Measurements from ENCODE around the gene G6PC2.

The G6PC2 gene

DNA sequence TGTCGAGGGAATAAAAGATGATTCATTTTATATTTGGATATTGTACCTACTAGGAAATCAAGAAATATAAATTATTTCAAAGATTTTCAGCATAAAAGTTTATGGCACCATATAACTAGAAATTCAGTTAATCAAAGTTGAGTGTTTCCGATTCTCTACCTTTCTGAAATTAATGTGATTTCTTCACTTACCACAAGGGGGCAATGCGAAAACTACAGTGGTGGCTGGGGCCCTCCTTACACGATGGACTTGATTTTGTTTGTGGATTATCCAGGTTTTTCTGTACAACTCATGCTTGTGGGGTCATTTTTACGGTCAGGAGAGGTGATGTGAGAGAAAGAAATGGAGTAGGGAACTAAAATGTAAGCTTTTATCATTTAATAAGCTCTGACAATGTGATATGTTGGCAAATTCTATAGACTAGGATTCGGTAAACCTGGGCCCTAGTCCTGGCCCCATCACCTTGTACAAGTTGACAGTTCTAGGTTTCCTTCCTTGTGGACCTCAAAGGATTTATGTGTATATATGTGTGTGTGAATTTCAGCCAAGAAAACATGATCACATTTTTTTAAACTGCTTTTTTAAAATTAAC is 47.6 kb downstream of the G6PC2 start:
- DNase-seq (ENCODE audit: low read depth in 2 of 2): no peak

DNA sequence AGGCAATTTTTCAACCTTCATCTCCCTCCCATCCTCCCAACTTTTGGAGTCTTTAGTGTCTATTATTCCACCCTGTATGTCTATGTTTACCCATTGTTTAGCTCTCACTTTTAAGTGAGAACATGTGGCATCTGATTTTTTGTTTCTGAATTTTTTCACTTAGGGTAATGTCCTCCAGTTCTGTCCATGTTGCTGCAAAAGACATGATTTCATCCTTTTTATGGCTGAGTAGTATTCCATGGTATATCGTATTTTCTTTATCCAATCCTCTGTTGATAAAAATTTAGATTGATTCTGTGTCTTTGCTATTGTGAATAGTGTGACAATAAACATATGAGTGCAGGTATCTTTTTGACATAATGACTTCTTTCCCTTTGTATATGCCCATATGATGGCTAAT is 48.2 kb downstream of the G6PC2 start:
- DNase-seq (ENCODE audit: low read depth in 2 of 2): no peak

DNA sequence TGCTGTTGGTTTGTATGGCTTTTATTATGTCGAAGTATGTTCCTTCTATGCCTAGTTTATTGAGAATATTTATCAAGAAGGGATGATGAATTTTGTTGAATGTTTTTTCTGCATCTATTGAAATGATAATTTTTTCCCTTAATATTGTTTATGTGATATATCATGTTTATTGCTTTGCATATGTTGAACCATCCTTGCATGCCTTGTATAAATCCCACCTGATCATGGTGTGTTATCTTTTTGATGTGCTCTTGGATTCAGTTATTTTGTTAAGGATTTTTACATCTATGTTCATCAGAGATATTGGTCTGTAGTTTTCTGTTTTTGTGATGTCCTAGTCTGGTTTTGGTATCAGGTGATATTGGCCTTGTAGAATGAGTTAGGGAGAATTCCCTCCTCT is 50.8 kb downstream of the G6PC2 start:
- DNase-seq (ENCODE audit: low read depth in 2 of 2): no peak

DNA sequence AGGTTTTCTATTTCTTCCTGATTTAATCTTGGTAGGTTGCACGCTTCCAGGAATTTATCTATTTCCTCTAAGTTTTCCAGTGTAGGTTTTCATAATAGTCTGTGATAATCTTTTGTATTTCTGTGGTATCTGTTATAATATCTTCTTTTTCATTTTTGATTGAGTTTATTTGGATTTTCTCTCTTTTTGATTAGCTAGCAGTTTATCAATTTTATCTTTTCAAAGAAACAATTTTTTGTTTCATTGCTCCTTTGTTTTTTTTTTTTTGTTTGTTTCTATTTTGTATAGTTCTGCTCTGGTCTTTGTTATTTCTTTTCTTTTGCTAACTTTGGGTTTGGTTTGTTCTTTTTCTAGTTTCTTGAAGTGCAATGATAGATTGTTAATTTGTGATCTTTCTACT is 51.3 kb downstream of the G6PC2 start:
- DNase-seq (ENCODE audit: low read depth in 2 of 2): no peak

DNA sequence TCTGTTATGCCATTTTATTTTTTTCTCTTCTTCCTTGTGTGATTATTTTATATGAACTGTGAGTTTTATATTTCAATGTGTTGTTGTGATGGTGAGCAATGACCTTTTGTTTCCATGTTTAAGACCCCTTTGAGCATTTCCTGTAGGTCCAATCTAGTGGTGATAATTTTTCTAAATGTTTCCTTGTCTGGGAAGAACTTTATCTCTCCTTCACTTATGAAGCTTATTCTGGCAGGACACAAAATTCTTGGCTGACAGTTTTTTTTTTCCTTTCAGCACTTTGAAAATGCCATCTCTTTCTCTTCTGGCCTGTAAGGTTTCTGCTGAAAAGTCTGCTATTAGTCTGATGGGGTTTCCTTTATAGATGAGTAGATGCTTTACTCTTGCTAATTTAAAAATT is 53.2 kb downstream of the G6PC2 start:
- no peak for DNase-seq (ENCODE audit: low read depth in 2 of 2)

DNA sequence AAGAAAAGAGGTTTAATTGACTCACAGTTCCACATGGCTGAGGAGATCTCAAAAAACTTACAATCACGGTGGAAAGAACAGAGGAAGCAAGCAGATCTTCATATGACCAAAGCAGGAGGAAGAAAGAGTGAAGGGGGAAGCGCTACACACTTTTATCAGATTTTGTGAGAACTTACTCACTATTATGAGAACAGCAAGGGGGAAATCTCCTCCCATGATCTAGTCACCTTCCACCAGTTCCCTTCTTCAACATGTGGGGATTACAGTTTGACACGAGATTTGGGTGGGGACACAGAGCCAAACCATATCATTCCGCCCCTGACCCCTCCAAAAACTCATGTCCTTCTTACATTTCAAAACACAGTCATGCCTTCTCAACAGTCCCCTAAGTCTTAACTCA is 54.2 kb downstream of the G6PC2 start:
- DNase-seq (ENCODE audit: low read depth in 2 of 2): no peak

DNA sequence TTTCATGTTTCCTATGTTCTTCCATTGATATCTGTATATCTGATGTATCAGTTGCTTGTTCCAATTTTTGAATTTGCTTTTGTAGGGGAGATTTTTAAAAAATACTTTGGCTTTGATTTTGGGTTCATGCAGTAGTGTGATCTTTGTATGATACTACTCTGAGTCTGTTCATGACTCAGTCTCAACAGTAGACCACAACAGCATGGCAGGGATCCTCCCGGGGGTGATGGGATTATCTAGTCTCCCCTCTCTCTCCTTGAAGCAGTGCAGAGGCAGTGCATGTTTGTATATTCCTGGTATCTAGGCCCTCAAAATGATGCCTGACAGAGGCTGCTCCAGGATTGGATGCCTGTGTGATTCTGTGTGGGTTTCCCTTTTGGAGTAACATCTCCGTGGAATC is 55.3 kb downstream of the G6PC2 start:
- DNase-seq (ENCODE audit: low read depth in 2 of 2): no peak
